Body of pancreas (tissue), 4 donors: ENCODE results near the gene CREB5.

Experiments used
- CTCF ChIP-seq, 7 experiments: fragments of 450-650 bp in 4 of 7; fragments of 200-600 bp in 3 of 7; sonication (generic) in 3 of 7; IDR thresholded peaks; one replicate each; pipeline ENCODE4 v1.5.1; 2016 to 2019; ENCODE audit warnings: antibody characterized with exemption in 7 of 7
- POLR2A ChIP-seq, 3 donors: fragments of 450-650 bp; IDR thresholded peaks; one replicate each; pipeline ENCODE4 v1.6.1; 2016; ENCODE audit warnings: antibody characterized with exemption in 3 of 3, mild to moderate bottlenecking in 2 of 3

GRCh38 chr7:28773423-28774145, 361.3 kb downstream of the CREB5 start:
- TF ChIP-seq POLR2A (IDR thresholded peaks at IDR 0.05) (no peak), CTCF (IDR thresholded peaks at IDR 0.05) (no peak)
